Activated CD4-positive, CD25-positive, alpha-beta regulatory T cell (primary cell): ENCODE data around the gene KCTD11.
"Not testable (repeated sequence)": the region's sequence is repeated elsewhere in the genome, so short reads cannot be mapped to it uniquely, and the experiment has no call there.

Experiments
- DNase-seq, 4 experiments: peaks; one replicate each; lab custom pipeline; 2025; lab: John Stamatoyannopoulos, UW

KCTD11 gene

GRCh38 chr17:7343250-7343649, 8.7 kb upstream of the KCTD11 start:
- DNase-seq = no peak

GRCh38 chr17:7346761-7347614, 5.0 kb upstream of the KCTD11 start:
- DNase-seq = no peak

- no peak for DNase-seq
Observed at GRCh38 chr17:7347630-7348477, 4.1 kb upstream of the KCTD11 start.

- no peak for DNase-seq
Observed at GRCh38 chr17:7348478-7349242, 3.3 kb upstream of the KCTD11 start.

GRCh38 chr17:7352503-7352889, 534 bp downstream of the KCTD11 start:
- DNase-seq = no peak

- no peak for DNase-seq
Observed at GRCh38 chr17:7352910-7353635, 1.1 kb downstream of the KCTD11 start.

- DNase-seq = no peak
Observed at GRCh38 chr17:7354262-7354843, 2.4 kb downstream of the KCTD11 start.

GRCh38 chr17:7355053-7355452, 3.1 kb downstream of the KCTD11 start, which contains the start of gene TMEM95:
Gene TMEM95, plus strand, starts transcription at chr17:7355156. Its CDS starts 49 bp downstream, at chr17:7355205.
- no peak for DNase-seq

GRCh38 chr17:7355573-7355972, 3.6 kb downstream of the KCTD11 start:
- no peak for DNase-seq

- DNase-seq = peak; percentile 66 to 78 (median 72)
Observed at GRCh38 chr17:7356072-7356549, 4.1 kb downstream of the KCTD11 start.

- no peak for DNase-seq
Observed at GRCh38 chr17:7356756-7357155, 4.8 kb downstream of the KCTD11 start.

GRCh38 chr17:7357381-7357780, 5.4 kb downstream of the KCTD11 start:
- no peak for DNase-seq

GRCh38 chr17:7361906-7362305, 9.9 kb downstream of the KCTD11 start:
- DNase-seq = no peak

- no peak for DNase-seq
Observed at GRCh38 chr17:7363311-7363710, 11.3 kb downstream of the KCTD11 start.

GRCh38 chr17:7365963-7366362, 14.0 kb downstream of the KCTD11 start:
- not testable (repeated sequence) for DNase-seq

GRCh38 chr17:7367083-7367482, 15.1 kb downstream of the KCTD11 start:
- no peak for DNase-seq

GRCh38 chr17:7367918-7368598, 16.1 kb downstream of the KCTD11 start:
- no peak for DNase-seq

GRCh38 chr17:7368599-7368994, 16.6 kb downstream of the KCTD11 start:
- not testable (repeated sequence) for DNase-seq

- no peak for DNase-seq
Observed at GRCh38 chr17:7369825-7370224, 17.9 kb downstream of the KCTD11 start.

GRCh38 chr17:7370853-7371252, 18.9 kb downstream of the KCTD11 start:
- DNase-seq = no peak
